Vagina (tissue), 2 donors: Measurements from ENCODE around the gene ANKEF1. TPM values are rescaled to one million over a fixed set of nuclear protein-coding genes. Genes with fewer than 3 reads are reported as not detected.

Experiments used
- DNase-seq, 2 donors: peaks; one replicate each; pipeline ENCODE4 v3.0.0-alpha.2; 2017; ENCODE audit errors: extremely low spot score in 2 of 2
- H3K27ac ChIP-seq: fragments of 200-600 bp; sonication (generic); one replicate; pipeline ENCODE4 v1.5.1; 2019
- H3K27me3 ChIP-seq: fragments of 200-600 bp; sonication (generic); one replicate; pipeline ENCODE4 v1.5.1; 2019
- H3K36me3 ChIP-seq, 2 donors: fragments of 200-600 bp; sonication (generic); one replicate each; pipeline ENCODE4 v1.5.1; 2017 to 2019
- H3K4me1 ChIP-seq: fragments of 200-600 bp; sonication (generic); one replicate; pipeline ENCODE4 v1.5.1; 2019
- H3K4me3 ChIP-seq, 2 donors: fragments of 200-600 bp; sonication (generic); 1 replicate in 1 of 2; 2 replicates in 1 of 2; pipeline ENCODE4 v1.5.1; 2016 to 2019
- H3K9me3 ChIP-seq: fragments of 200-600 bp; sonication (generic); one replicate; pipeline ENCODE4 v1.5.1; 2019
- CTCF ChIP-seq, 3 experiments: fragments of 450-650 bp in 2 of 3; fragments of 200-600 bp in 1 of 3; sonication (generic) in 1 of 3; IDR thresholded peaks; one replicate each; pipeline ENCODE4 v1.5.1; 2017 to 2019; ENCODE audit warnings: antibody characterized with exemption in 3 of 3, mild to moderate bottlenecking in 2 of 3, moderate library complexity in 2 of 3
- POLR2A ChIP-seq, 2 donors: fragments of 450-650 bp; IDR thresholded peaks; one replicate each; pipeline ENCODE4 v1.6.1; 2017; ENCODE audit warnings: antibody characterized with exemption in 2 of 2, mild to moderate bottlenecking in 2 of 2, moderate library complexity in 2 of 2
- POLR2AphosphoS5 ChIP-seq, 2 donors: sonication (generic); formaldehyde crosslinking; IDR thresholded peaks; one replicate each; pipeline ENCODE4 v1.9.0; 2017; ENCODE audit warnings: antibody characterized with exemption in 2 of 2, mild to moderate bottlenecking in 2 of 2, low read depth in 1 of 2; ENCODE audit not compliant: insufficient read depth in 1 of 2
- intact Hi-C: fragments of 100-400 bp; cut with DNase I; formaldehyde crosslinking; loops from one replicate; pipeline ENCODE4 v1.15.1; 2023
- total RNA-seq: library from RNA; depleted of rRNA; stranded (reverse); fragments of >200 nt; gene quantifications from one replicate; pipeline ENCODE4 v1.2.3, GENCODE V29; 2016

ANKEF1 gene
- total RNA-seq, 1 donor from 2014 or later: 4.2 TPM

DNA sequence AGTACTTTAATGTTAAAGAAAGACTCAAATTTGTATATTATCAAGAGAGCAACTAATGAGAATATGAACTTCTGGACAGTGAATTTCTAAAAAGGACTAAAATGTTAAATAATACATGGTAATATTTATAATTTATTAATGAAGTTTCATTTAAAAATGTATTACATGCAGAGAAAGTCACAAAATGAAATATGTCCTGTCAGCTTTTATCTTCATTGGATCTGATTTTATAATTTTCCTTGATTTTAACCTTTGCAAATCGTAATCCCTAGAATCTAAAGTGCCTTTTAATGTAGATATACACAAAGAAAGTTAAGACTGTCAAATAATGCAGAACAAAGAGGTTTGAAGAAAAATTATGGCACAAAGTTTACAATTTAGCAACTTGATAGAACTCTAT is 16.4 kb downstream of the ANKEF1 start:
- intact Hi-C loops: no loop called here
- no peak for DNase-seq
- Histone ChIP-seq H3K4me3 (no peak overlapping the region), H3K27me3 (no peaks in the 10 kb centered on the region), H3K27ac (no peak overlapping the region), H3K4me1 (no peaks in the 10 kb centered on the region), H3K9me3 (no peaks in the 10 kb centered on the region), H3K36me3 (peaks cover 0 to 7% of the 10 kb centered on the region in 2 donors)
- no peak for TF ChIP-seq POLR2A (IDR thresholded peaks at IDR 0.05)
- TF ChIP-seq CTCF (IDR thresholded peaks at IDR 0.05): no peak
- no peak for TF ChIP-seq POLR2AphosphoS5 (IDR thresholded peaks at IDR 0.05; ENCODE audit: insufficient read depth in 1 of 2, low read depth in 1 of 2)

DNA sequence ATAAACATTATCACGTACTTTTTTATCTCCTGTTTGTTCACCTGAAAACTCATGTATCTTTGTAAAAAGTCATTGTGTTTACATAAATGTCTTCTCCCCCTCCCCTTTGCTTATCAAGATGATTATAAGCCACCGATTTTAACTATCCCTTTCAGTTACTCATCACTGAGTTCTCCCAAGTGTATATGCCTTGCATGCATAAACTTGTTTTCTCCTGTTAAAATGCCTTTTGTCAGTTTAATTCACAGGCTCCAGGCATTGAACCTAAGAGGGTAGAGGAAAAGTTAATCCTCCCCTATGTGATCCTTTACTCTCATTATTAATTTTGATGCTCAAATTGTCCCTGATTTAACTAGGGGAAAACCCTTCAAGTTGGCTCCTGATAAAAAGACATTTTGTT is 24.2 kb downstream of the ANKEF1 start:
- intact Hi-C loops: no loop called here
- Histone ChIP-seq H3K27ac (no peak overlapping the region), H3K4me1 (no peaks in the 10 kb centered on the region), H3K27me3 (no peaks in the 10 kb centered on the region), H3K36me3 (peaks cover 0 to 7% of the 10 kb centered on the region in 2 donors), H3K9me3 (no peaks in the 10 kb centered on the region), H3K4me3 (no peak overlapping the region)
- no peak for TF ChIP-seq POLR2A (IDR thresholded peaks at IDR 0.05)
- TF ChIP-seq POLR2AphosphoS5 (IDR thresholded peaks at IDR 0.05; ENCODE audit: insufficient read depth in 1 of 2, low read depth in 1 of 2): no peak
- TF ChIP-seq CTCF (IDR thresholded peaks at IDR 0.05): no peak
- DNase-seq: no peak

- Histone ChIP-seq H3K9me3 (no peaks in the 10 kb centered on the region), H3K27me3 (no peaks in the 10 kb centered on the region), H3K36me3 (peaks cover 0 to 7% of the 10 kb centered on the region in 2 donors), H3K4me1 (no peaks in the 10 kb centered on the region), H3K4me3 (no peak overlapping the region), H3K27ac (no peak overlapping the region)
- intact Hi-C loops: no loop called here
- no peak for DNase-seq
- TF ChIP-seq CTCF (IDR thresholded peaks at IDR 0.05) (no peak), POLR2AphosphoS5 (IDR thresholded peaks at IDR 0.05; ENCODE audit: insufficient read depth in 1 of 2, low read depth in 1 of 2) (no peak), POLR2A (IDR thresholded peaks at IDR 0.05) (no peak)
These were observed 25.4 kb downstream of the ANKEF1 start for GRCh38 chr20:10060226-10060625.

- H3K36me3 ChIP-seq: no peaks in the 10 kb centered on the region
- H3K27ac ChIP-seq: no peak overlapping the region
- intact Hi-C loops: no loop called here
- TF ChIP-seq POLR2AphosphoS5 (IDR thresholded peaks at IDR 0.05; ENCODE audit: insufficient read depth in 1 of 2, low read depth in 1 of 2) (no peak), CTCF (IDR thresholded peaks at IDR 0.05) (no peak), POLR2A (IDR thresholded peaks at IDR 0.05) (no peak)
- no peak overlapping the region for H3K4me3 ChIP-seq
- H3K9me3 ChIP-seq: no peaks in the 10 kb centered on the region
- H3K4me1 ChIP-seq: no peaks in the 10 kb centered on the region
- DNase-seq: no peak
- no peaks in the 10 kb centered on the region for H3K27me3 ChIP-seq
These were observed 26.9 kb downstream of the ANKEF1 start for GRCh38 chr20:10061641-10062040.

GRCh38 chr20:10063482-10063881 is 28.7 kb downstream of the ANKEF1 start:
- H3K36me3 ChIP-seq: no peaks in the 10 kb centered on the region
- H3K9me3 ChIP-seq: no peaks in the 10 kb centered on the region
- no peak overlapping the region for H3K27ac ChIP-seq
- no peak for DNase-seq
- no peaks in the 10 kb centered on the region for H3K4me1 ChIP-seq
- TF ChIP-seq POLR2AphosphoS5 (IDR thresholded peaks at IDR 0.05; ENCODE audit: insufficient read depth in 1 of 2, low read depth in 1 of 2) (no peak), CTCF (IDR thresholded peaks at IDR 0.05) (no peak), POLR2A (IDR thresholded peaks at IDR 0.05) (no peak)
- H3K27me3 ChIP-seq: no peaks in the 10 kb centered on the region
- intact Hi-C loops: no loop called here
- no peak overlapping the region for H3K4me3 ChIP-seq
